HL-60/S4 treated with retinoic acid at 250 ng/mL for 4 days and 3 days (cell line): ENCODE data around the gene GCGR.

Experiments
- in situ Hi-C: fragments of 300-500 bp; cut with MboI; formaldehyde crosslinking; loops from 2 replicates; pipeline ENCODE4 v1.7.0; 2022; ENCODE audit warnings: low sequenced_read_pairs

GCGR gene

GRCh38 chr17:81803728-81804558, at the start of gene GCGR:
GCGR (plus strand) TSS chr17:81804150; CDS start chr17:81809019, 4,869 bp downstream.
- in situ Hi-C loops, result no loop called here

GRCh38 chr17:81792675-81793615, 11.0 kb upstream of the GCGR start:
- in situ Hi-C loops, result no loop called here

DNA sequence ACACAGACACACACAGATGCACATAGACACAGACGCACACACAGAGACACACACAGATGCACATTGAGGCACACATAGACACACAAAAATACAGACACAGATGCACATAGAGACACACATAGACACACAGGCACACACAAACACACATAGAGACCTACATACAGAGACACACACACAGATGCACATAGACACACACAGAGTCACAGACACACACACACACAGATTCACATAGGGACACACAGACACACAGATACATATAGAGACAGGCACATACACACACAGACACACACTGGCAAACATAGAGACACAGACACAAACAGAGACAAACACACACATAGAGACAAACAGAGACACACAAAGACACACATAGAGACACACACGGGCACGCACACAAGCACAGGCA, 9.9 kb upstream of the GCGR start:
- in situ Hi-C loops, result no loop called here

DNA sequence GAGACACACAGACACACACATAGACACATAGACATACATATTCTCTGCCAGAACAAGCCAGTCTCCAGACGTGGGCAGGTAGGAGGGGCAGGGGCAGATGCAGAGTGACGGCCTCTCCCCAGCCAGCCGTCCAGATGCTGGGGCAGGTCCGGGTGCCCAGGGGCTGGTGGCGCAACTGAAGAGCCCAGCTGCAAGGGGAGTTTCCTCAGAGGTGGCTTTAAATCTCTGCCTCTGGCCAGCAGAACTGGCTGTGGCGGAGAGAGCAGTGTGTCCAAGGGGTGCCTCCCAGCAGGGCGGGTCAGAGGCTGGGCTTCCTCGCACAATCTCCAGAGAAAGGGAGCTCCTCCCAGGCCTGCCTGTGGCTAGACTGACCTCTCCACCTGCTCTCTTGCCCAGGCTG, 9.4 kb upstream of the GCGR start:
- in situ Hi-C loops, result no loop called here

GRCh38 chr17:81801327-81801726, 2.6 kb upstream of the GCGR start:
- in situ Hi-C loops, result no loop called here

DNA sequence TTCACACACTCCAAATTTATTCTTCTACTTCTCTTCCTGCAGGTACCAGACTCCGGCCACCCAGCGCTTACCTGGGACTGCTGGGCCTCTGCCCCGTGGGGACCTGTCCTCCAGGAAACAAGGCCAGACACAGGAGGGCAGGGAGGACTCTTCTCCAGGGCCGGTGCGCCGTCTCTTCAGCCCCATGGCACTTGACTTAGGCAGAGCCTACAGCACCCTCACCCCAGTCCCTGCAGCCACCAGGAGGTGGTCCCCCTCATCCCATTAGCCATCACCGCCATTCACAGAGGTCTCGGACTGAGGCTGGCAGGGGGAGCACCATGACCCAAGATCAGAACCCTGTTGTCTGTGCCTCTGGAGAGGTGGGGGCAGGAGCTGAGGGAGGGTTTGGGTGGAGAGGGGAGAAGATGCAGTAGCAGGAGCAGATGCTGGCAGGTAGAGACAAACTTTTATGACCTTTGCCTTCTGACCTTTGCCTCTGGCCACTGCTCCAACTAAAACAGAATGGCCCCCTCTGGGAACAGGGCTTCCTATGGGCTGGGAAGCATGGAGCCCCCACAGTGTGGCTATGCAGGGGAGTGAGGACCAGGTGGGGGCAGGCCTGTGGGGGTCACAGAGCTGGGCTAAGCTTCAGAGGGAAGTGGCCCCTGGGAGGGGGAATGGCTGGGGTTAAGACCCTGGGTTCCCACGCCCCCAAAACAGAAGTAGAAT, 1.7 kb upstream of the GCGR start:
- in situ Hi-C loops, result no loop called here

GRCh38 chr17:81802856-81803643, 900 bp upstream of the GCGR start:
- in situ Hi-C loops, result no loop called here

- in situ Hi-C loops, result no loop called here
These were observed 829 bp downstream of the GCGR start for GRCh38 chr17:81804559-81805399.

- in situ Hi-C loops, result no loop called here
These were observed 1.9 kb downstream of the GCGR start for GRCh38 chr17:81805707-81806460.

GRCh38 chr17:81806461-81807209, 2.7 kb downstream of the GCGR start:
- in situ Hi-C loops, result no loop called here

DNA sequence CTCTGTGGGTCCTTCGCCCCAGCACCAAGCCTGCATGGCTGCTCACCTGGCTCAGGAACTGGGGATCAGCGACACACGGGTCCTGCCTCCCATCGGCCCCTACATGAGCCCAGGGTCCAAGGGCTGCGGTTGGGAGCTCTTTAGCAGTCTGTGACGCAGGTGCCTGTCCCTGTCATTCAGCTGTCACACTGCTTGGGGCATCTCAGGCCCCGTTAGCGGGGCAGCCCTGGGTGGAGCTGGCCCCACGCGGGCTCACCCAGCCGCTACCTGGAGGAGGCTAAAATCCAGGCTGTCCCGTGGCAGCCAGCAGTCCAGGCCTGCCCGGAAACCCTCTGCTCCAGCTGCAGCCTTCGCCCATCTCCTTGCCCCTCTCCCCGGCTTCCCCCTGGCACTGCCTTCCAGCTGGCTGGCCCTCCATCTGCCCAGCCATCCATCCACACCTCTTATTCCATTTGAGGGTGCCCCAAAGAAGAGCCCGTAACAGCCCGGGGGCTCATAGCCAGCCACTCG, 3.3 kb downstream of the GCGR start:
- in situ Hi-C loops, result no loop called here

DNA sequence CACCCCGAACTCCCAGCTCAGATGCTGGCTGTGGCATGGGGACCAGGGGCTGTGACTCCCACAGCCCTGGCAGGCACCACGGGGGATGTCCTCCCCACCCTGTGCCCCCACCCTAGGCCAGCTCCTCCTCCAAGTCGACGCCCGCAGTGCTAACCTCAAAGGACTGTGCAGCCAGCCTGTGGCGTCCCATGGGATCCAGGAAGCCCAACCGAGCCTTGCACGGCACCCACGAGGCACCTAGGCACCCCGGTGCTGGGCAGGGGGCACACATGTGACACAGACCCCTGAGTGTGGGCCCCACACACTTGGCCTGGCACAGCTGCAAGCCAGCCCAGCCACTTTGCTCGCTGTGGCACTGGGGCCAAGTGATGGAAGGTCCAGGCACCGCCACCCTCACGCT, 3.9 kb downstream of the GCGR start:
- in situ Hi-C loops, result no loop called here

DNA sequence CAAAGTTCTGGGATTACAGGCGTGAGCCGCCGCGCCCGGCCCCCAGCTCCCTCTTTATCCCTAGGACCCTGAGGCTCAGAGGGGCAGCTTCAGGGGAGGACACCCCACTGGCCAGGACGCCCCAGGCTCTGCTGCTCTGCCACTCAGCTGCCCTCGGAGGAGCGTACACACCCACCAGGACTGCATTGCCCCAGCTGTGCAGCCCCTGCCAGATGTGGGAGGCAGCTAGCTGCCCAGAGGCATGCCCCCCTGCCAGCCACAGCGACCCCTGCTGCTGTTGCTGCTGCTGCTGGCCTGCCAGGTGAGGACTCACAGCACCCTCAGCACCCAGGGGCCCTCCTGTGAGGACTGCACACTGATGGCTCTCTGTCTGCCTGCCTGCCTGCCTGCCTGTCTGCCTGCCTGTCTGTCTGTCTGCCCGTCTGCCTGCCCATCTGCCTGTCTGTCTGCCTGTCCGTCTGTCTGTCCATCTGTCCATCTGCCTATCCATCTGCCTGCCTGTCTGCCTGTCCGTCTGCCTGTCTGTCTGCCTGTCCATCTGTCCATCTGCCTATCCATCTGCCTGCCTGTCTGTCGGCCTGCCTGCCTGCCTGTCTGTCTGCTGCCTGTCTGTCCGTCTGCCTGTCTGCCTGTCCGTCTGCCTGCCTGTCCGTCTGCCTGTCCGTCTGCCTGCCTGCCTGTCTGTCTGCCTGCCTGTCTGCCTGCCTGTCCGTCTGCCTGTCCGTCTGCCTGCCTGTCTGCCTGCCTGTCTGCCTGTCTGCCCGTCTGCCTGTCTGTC, 5.0 kb downstream of the GCGR start:
- in situ Hi-C loops, result no loop called here

GRCh38 chr17:81809556-81809998, 5.6 kb downstream of the GCGR start:
- in situ Hi-C loops, result no loop called here

DNA sequence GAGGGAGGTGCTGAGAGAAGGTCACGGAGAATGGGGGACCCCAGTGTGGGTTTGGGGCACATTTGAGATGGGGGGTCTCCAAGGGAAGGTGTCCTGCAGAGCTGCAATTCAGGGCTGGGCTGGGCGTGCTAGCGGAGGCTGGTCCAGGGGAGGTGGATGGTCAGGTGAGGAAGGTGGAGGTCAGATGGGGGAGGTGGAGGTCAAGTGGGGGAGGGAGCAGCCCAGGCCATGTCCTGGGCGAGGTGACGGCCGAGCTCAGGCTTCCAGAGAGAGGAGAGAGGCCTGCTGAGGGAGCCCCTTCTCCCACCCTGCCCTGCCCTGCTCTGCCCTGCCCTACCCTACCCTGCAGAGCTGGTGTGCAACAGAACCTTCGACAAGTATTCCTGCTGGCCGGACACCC, 6.5 kb downstream of the GCGR start:
- in situ Hi-C loops, result no loop called here

GRCh38 chr17:81810892-81811704, 7.1 kb downstream of the GCGR start:
- in situ Hi-C loops, result no loop called here
